HG03039 (cell line): ENCODE measurements around the gene RTN4R.
"Not testable (repeated sequence)": the region's sequence is repeated elsewhere in the genome, so short reads cannot be mapped to it uniquely, and the experiment has no call there.

Source experiments
- ATAC-seq: cut with Tn5 transposase; IDR thresholded peaks from one replicate; pipeline ENCODE4 v1.9.1; 2021; ENCODE audit warnings: mild to moderate bottlenecking, moderate library complexity; ENCODE audit not compliant: unreplicated experiment

RTN4R gene

DNA sequence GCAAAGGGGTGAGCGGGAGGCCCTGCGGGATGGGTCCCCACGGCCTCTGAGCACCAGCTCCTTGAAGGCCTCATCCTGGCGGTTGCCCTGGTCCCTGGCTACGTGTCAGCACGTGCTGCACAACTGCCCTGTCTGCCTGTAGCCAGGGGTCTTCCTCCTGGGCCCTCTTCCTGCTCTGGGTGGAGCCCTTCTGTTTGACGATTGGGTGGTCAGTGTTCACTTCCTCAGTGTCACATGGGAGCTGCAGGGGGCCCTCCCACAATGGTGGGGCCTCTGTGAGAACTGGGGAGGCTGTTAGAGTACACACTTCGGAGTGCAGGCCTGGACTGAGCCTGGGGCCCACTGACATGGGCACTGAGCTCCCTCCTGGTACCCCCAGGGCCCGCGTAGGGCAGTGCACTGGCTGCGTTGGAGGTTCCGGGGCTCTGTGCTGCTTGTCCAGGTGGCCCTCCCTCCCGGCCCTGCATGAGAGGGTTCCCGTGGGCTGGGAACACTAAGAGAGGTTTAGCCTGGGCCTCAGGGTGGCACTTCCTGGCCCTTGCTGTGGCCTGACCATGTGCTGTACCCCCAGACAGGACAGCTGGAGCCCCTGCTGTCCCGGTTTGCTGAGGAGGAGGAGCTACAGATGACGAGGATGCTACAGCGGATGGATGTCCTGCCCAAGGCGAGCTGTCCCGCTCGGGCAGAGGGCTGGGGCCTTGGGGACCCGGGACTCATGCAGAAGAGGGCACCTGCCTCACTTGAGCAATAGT lies 38.0 kb upstream of the RTN4R start:
- ATAC-seq, result no peak

DNA sequence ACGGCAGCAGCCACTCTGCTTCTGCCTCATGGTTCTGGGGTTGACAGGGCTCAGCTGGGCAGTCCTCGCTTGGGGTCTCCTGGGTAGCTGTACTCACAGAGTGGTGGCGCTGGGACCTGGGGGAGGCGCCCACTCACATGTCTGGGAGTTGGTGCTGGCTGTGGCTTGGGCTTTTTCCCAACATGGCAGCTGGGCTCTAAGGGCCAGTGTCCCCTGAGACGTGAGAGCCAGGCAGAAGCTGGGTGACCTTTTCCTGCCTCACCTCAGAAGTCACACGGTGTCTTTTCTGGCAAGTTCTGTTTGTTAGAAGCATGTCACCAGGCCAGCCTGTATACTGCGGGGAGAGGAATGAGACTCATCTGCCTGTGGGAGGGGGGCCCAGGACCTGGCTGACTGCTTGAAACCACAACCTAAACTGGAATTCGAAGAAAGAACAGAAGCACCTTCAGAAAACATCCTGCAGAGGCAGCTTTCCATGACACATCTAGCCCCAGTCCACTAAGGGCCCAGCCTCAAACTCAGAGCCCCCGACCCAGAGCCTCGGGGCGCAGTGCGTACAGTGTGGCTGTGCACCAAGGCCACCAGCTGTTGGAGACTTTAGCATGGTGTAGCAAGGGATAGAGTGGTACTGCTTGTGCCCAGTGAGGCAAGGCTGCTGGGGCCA lies 37.2 kb upstream of the RTN4R start:
- not testable (repeated sequence) for ATAC-seq

DNA sequence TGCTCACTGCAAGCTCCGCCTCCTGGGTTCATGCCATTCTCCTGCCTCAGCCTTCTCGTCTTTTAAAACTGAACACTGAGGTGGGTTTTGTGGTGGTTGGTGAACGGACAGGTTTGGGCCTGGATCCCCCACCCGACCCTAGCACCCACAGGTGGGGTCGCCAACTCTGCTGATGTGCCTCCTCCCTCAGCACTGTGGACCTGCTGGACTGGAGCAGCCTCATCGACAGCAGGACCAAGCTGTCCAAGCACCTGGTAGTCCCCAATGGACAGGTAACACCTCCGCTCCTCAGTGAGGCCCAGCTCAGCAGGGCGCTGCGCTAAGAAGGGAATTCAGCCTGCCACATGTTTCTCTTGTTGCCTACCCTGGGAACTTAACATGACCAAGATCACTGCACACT lies 36.5 kb upstream of the RTN4R start:
- ATAC-seq, result no peak

DNA sequence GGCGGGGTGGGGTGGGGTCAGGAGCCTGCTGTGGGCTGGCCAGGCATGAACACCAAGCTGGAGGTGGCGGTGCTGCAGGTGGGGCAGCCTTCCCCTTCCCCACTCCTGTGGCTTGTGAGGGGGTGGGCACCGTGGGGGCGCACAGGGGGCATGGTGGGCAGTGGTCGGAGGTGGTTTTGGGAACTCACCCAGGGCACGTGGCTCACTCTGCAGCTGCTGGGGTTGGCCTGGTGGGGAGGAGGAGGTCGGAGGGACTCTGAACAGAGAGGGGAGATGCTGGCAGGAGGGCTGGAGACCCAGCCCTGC lies 35.1 kb upstream of the RTN4R start:
- ATAC-seq, result not testable (repeated sequence)

DNA sequence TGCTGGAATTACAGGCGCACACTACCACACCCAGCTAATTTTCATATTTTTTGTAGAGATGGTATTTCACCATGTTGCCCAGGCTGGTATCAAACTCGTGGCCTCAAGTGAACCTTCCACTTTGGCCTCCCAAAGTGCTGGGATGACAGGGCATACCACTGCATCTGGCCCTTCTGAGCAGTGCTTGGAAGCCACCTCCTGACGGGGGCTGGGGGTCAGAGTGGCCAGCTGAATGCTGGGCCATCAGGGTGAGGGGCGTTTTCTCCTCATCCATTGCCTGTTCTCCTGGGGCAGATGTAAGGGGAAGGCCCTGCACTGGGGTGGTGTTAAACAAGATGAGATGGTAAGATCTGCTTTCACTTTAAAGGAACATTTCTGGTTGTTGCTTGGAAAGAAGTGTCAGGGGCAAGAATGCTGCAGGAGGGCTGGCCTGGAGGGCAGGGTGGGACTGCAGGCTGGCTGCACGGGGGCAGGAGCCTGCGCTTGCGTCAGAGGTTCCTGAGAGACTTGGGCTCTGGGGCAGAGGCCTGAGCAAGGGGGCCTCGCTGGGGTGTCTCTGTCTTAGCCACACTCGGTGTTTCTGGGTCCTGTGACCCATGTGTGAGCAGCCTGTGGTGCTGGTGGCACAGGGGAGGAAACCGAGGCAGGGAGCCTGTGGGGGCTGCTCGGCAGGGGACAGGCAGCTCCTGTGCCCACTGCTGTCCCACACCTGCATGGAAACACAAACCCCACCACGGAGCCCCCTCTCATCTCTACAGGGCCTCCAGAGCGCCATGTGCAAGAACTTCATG lies 34.5 kb upstream of the RTN4R start:
- ATAC-seq, result no peak

DNA sequence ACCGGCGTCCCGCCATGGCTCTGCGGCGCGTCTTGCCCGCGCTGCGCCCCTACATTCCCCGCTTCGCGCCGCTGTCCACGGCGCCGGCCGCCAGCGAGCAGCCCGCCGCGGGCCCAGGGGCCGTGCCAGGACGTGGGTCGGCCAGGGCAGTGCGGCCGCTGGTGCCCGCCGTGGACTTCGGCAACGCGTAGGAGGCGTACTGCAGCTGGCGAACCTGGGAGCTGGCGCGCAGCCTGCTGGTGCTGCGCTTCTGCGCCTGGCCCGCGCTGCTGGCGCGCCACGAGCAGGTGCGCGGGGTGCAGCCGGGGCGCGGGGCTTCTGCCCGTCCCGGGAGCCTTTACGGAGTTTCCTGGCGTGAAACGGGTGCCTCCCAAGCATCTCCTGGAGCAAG lies 31.6 kb upstream of the RTN4R start:
- peak; percentile 14 for ATAC-seq

DNA sequence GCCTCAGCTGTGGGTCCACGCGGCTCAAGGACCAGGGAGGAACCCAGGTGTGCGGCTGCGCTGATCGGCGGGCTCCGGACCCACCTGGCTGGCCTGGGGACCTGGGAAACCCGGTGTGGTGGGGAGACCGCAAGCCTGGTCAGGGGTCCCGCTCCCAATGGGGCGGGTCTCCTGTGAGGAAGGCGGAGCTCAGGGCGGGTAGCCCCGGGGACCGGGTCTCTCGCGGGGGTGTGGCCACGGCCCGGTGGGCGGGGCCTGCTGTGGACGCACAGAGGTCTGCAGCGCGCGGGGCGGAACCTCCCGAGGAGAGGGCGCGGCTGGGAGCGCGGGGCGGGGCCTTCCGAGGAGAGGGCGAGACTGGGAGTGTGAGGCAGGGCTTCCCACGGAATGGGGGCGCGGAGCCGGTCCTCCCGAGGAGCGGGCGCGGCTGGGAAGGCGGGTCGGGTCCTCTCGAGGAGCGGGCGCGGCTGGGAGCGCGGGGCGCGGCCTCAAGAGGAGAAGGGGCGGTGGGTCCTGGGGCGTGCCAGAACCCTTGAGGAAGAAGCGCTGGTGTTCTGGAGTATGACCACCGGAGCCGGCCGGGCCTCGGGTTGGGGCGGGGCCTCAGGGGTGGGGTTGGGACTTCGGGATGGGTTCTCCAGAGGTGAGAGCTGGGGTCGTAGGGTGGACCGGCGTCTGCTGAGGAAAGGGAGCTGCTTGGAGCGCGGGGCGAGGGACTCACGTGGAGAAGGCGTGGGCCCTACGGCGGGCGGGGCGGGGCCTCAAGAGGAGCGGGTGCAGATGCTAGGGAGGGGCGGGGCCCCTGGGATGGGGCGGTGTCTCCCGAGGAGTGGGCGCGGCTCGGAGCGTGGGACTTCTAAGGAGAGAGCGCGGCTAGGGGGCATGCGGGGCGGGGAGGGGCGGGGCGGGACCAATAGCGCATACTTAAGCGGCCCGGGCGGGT lies 31.0 kb upstream of the RTN4R start:
- ATAC-seq, result peak; percentile 50

DNA sequence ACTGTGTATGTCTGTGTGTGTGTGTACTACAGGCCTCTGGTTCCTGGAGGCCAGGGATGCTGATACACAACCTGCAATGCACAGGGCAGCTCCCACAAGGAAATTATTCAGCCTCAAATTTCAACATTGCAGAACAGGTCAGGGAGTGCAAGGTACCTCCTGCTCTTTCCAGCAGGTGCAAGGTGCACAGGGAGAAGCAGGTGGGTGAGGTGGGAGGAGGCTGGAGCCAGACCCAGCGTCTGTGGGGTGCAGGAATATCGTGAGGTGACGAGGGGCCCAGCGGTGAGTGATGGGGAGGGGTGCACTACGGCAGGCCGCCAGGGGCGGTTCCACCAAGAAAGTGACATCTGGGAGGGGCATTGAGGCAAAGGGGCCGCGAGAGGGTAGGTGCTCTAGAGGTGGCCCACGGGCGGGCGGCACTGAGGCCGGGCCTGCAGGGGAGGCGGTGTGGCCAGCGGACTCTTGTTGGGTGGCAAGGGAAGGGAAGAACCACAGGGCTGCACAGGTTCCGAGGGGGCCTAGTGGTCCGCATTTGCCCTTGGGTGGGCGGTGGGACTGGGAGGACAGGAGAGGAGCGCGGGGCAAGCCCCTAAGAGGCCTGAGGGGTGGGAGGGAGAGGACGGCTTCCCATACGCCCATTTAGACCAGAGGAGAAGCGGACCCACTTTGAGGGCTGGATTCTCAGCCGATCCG lies 30.1 kb upstream of the RTN4R start:
- no peak for ATAC-seq

DNA sequence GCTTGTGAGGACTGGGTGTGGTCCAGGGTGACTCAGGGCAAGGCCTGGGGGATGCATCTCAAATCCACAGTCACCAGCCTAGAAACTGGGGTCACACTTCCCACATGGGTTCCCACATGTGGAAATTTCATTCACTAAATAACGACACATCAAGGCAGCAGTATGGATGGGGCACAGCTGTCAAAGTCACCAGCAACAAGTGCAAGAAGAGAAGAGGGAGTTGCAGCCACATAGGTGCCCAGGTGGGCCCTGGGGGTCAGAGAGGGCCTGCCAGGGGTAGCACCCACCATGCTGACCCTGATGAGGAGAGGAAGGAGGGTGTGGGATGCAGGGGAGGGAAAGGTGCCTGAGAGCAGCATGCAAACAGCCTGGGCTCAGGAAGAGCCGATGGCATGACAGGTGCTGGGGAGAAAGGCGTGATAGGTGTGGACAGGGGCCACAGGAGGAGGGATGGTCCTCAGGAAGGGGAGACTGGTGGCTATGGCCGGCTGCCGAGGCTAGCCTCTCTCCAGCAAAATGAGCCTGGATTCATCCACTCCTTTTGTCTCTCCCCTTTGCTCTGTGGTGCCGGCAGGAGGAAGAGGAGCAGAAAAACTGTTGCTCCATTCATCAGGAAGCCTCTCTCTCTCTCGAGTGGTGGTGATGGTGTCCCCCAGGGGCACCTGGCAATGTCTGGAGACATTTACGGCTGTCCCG lies 29.4 kb upstream of the RTN4R start:
- no peak for ATAC-seq

DNA sequence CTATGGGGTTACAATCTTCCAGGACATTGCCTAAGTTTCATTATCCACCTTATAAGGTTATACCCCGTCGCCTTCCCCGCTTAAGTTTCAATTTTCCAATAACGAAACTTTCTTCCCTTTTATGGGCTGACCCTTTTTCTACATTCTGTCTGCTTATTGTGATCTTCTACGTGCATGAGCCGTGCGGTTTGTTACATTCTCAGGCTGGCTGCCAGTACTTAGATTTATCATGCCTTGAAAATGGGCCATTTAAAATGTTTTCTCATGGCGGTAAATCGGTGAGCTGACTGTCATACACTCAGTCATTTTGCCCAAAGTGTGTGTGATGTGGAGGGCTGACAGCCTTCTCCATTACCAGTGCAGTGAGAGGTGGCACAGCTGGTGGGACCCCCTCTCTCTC lies 28.5 kb upstream of the RTN4R start:
- ATAC-seq, result no peak

DNA sequence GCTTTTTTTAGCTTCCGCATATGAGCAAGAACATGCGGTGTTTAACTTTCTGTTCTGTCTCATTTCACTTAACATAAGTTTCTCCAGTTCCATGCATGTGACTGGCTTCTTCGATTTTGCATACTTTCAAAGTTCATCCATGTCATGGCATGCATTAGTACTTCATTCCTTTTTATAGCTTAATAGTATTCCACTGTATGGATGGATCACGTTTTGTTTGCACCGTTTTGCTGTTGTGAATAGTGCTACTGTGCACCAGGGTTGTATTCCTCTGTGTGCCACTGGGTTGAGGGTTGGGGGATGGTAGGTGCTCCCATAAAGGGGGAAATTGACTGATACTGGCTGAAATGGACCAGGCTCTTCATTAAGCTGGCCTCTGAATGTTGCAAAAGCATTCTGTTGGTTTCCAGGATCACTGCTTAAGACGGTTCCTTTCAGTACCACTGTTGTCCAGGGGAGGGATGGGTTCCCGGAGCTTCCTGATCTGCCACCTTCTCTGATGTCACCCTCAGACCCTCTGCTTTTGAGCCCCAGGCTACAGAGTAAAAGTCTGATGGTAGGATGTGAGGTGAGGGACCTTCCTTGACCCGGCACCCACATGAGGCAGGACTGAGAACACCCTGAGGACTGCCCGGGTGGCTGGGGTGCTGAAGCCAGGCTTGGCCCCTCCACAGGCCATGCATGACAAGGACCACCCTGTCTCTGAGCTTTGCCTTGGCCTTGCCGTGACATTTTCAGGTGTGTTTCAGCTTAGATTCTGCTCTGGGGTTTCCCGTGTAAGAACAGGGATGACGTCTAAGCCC lies 27.3 kb upstream of the RTN4R start:
- ATAC-seq, result no peak

DNA sequence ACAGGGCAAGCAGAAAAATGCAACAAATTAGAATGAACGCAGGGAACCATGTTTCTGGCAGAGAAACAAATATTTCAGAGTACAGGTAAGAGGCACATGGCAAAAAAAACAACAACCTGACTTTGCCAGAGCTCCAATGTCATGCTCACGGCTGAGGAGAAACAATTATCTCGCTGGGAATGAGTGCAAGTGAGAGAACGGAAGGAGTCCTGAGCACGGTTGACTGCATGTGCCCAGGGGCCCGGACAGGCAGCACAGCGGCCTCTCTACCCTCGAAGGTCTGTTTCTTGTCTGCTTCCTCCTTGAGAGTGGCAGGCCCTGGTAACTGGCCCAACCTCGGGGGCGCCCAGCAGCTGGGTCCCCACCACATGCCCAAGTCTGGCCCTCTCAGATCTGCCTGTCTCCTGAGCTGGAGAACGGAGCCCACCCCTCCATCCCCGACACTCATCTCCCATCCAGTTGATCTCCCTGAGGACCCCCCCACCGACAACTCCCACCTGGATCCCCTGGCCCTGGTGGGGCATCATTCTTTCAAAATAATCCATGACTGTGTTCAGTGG lies 24.6 kb upstream of the RTN4R start:
- ATAC-seq, result no peak

DNA sequence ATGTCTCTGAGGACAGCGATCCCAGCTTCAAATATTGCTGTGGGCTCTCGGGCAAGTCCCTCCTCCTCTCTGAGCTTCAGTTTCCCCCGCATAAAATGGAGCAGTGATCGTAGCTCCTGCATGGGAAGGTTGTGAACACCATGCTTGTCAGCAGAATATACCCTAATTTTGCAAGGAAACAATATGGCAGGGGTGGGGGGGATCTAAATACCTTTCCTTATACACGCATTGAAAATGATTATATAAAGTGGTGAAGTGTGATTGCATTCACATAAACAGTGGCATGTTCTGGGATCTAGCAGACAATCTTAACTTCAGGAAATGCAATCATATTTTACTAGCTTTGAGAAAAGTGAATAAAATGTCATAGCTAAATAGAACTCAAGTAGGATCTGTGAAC lies 24.0 kb upstream of the RTN4R start:
- no peak for ATAC-seq

DNA sequence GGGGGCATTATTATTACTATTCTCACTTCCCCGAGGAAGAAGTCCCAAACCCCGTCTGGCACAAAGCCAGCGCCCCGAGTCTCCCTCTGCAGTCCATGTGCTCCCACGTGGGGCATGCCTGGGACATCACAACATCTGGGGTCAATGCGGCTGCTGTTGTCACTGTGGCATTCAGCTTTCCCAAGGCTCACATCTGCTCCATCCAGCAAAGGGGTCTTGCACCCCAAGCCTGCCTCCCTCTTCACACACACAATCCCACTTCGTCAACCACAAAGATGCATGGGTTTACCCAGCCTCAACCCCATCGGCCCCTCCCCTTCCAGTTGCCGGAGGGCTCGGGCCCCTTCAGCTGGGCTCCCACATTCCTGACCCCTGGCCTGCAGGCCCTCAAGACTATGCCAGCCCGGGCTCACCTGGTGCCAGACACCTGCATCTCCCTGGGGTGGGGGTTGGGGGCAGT lies 23.5 kb upstream of the RTN4R start:
- no peak for ATAC-seq

DNA sequence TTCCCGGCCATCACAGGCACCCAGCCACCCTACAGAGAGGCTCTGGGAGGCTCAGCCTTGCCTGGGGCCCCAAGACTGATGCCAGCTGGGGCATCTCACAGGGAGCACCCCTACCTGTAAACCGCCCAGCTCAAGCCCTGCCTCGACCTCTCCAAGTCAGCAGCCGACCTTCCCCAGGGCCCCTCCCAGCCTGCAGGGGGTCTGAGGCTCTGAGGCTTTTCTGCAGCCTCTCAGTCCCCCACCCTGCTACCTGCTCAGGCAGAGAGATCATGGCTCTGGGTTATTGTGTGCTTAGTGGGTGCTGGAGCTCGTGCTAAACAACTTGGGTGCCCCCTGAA lies 23.1 kb upstream of the RTN4R start:
- no peak for ATAC-seq

DNA sequence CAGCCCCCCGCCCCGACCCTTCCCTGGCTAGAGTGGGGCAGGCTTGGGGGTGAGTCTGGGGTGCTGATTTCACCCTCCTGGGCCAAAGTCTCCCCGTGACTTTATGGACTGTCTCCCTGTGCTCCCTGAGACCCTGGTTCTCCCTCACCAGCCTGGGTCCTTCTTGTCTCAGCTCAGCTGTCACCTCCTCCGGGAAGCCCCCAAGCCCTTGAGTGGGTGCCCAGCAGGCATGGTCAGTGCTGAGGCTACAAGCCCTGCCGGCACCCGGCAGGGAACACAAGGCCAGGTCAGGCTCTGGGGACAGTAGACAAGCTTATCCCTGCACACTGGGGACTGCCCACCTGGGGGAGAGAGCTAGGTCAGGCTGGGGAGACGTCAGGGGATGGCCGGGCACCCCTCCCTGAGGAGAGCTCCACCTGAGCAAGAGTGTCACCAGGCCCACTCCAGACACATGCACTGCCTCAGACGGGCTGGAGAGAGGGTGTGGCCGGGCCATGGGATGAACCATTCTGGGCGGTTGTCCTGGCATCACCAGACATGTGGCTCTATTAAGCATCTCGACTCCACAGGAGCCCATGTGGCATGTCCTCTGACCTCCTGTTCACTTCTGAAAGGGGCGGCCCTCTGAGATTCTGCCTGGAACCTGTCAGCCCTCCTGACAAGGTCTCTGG lies 22.6 kb upstream of the RTN4R start:
- no peak for ATAC-seq

DNA sequence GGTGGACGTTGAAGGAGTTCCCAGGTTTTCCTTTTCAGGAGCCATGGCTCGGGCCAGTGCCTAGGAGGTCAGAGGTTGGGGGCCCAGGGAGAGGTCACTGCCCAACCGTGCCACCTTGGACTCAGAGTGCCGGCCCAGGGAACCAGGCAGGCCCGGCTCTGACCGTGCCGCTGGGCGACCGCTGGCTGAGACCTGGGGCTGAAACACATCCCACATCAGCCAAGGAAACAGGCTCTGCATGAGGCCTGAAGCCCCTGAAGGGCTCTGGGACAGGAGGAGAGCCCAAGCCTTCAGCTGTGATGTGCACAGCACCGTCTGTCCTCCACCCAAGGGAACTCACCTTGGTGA lies 21.9 kb upstream of the RTN4R start:
- no peak for ATAC-seq
